GM21423 (cell line): ENCODE results near the gene ITGB1.

Source experiments
- ATAC-seq: cut with Tn5 transposase; IDR thresholded peaks from one replicate; pipeline ENCODE4 v1.9.1; 2021; ENCODE audit warnings: mild to moderate bottlenecking, moderate library complexity; ENCODE audit not compliant: unreplicated experiment

ITGB1 gene

DNA sequence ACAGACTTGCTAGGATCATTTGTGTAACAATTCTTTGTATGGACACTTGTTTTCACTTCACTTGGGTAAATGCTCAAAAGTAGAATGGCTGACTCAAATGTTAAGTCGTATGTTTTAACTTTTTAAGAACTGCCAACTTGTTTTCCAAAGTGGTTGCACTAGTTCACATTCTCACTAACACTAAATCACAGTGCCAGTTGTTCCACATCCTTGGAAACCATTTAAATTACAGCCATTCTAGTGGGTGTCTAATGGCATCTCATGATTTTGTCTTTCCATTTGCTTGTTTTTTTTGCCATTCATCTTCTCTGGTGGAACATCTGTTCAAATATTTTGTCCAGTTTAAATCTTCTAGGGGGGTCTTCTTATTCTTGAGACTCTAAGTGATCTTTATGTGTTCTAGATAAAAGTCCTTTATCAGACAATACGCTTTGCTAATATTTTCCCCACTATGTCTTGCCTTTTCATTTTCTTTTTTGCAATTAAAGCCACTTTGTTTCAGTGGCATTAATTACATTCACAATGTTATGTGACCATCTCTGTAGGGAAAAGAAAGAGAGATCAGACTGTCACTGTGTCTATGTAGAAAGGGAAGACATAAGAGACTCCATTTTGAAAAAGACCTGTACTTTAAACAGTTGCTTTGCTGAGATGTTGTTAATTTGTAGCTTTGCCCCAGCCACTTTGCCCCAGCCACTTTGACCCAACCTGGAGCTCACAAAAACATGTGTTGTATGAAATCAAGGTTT lies 63.9 kb downstream of the ITGB1 start:
- no peak for ATAC-seq

DNA sequence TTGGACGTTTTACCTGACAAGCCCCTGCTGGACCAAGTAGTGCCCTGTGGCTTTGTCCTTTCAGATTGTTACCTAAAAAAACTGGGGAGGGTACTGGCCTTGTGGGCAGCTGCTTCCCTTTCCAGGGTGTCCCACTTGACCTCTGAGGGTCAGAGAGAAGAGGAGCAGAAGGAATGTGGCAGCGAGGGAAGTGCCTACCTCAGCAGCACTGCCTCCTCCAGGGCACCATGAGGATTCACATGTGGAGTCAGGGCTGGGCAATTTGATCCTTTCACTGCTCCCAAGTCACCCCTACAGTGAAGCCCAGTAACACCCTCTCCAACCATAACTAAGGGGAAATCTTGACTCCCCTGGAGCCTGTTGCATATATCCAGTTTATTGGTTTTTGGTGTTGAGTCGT lies 64.6 kb downstream of the ITGB1 start:
- no peak for ATAC-seq

DNA sequence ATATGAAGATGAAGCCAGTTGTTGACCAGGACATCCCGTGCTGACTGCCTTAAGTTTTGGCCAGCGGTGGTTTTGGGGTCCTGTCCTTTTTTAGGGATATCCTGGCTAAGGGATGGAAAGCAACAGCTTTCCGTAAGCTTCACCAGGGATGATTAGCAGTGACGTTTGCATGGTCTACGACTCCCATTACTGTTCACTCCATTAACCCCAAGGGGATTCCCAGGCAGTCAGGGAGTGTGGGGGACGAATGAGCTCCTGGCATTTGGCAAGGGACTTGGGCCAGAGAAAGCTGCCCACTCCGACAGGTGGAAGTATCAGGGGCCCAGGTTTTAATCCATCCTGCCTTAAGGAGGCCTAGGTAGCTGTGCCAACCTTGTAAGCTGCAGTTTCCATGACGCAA lies 66.8 kb downstream of the ITGB1 start:
- ATAC-seq: no peak

DNA sequence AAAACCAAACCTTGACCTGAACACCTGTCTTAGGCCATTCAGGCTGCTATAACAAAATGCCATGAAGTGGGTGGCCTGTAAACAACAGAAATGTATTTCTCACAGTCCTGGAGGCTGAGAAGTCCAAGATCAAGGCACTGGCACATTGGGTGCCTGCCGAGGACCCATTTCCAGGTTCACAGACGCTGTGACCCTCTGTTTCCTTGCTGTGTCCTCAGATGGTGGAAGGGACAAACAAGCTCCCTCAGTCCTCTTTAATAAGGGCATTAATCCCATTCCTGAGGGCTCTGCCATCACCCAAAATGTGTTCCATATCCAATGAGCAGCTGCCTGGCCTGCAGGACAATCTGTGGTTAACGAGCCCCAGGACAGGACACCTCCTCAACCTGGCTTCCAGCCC lies 67.6 kb downstream of the ITGB1 start:
- no peak for ATAC-seq

DNA sequence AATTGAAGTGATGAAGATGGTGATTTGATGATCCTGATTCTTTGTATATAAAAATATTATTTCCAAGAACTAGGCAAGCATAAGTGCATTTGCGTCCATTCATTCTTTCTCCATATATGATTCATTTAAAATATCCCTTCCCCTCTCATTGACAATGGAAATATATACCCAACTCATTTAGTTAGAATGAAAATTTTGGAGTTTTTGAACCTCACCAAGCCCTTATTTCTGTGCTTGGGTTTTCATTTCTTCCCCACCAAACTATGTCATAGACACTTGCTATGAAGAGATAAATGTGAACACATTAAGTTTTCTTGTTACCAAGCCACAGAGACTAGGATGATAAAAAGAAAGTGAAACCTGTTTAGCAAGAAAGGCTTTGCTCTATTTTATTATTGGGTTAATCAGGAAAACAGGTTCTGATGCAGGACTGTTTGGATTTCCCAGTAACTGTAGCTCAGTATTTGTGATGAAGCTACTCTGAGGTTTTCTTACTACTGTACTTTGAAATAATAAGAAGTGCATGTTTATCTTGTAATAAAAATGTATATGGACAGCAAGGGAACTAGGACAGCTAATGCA lies 68.3 kb downstream of the ITGB1 start:
- no peak for ATAC-seq

DNA sequence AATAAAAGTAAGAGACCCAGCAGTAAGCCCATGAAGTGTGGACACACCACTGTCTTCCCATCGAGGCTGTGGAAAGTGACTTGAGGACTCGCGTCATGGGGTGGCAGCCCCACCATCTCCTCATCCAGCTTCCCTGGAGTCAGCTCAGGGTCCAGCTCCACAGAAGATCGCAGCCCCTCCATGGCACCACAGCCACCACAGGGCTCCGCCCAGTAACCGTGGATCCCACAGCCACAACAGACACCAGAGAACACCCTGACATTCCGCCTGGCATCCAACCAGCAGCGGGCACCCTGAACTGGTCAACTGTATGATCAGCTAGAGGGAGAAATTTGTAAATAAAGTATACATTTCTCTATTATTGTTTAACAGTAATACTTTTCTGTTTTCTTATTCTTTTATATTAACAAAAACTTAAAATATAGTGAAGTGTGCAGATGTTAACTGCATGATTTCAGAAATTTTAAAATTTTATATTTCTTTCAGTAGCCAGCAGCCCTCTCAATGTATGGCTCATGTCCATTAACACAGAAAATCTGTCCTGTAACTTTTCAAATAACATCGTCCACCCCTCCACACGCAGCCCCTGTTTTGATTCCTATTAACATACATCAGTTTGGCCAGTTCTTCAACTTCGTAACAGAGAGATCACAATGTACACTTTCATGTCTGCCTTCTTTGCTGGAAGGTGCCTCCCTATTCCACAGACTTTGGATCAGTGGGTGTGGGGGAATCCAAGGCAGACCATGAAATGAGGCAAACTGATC lies 69.7 kb downstream of the ITGB1 start:
- no peak for ATAC-seq

DNA sequence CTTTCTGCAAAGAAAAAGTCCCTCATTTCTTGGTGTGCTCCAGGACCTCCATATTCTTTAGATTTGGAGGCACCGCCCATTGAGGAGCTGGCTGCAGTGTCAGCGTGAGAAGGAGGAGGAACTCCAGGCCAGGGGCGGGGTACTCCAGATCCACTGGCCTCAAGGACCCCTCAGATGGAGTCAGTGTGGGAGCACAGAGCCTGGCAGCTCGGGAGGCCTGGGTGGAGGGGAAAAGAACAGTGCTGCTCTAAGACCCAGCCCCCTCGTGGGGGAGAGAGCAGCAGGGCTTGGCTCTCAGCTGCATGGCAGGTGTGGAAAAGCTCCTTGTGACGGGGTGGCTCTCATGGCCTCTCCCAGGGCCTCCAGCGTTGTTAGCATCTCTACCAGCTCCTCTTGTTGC lies 70.5 kb downstream of the ITGB1 start:
- ATAC-seq: no peak

DNA sequence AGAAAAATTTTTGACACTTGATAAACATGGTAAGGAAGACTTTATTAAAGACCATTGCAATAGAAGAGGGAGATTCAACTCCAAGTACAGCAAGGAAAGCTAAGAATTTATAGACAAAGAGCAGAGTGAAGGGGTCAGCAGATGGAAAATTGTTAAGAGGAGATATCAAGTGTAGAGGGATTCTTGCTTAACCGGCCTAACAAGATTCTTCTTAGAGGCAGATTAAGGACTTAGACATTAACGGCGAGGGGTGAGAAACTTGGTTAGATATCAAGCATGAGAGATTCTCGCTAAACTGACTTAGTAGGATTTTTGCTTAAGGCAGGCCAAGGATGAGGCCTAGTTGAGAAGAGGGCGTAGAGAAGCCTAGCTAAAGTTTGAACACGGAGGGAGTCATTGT lies 76.0 kb downstream of the ITGB1 start:
- no peak for ATAC-seq

DNA sequence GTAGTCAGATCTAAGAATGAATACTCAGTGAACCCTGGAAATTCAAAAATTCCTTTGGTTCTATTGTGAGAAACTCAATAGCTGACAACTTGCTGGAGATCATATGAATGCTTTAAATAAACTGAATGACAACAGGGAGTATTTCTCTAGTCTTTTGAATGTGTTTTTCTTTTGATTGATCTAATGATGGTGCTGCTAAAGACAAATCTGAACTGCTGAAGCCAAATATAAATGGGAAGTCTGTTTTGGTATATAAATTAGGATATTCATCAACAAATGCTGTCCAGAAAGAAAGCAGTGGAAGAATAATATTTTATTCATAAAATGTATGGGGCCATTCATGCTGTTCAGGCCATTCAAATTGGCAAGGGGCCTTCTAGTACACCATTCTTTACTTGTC lies 79.4 kb downstream of the ITGB1 start:
- no peak for ATAC-seq

DNA sequence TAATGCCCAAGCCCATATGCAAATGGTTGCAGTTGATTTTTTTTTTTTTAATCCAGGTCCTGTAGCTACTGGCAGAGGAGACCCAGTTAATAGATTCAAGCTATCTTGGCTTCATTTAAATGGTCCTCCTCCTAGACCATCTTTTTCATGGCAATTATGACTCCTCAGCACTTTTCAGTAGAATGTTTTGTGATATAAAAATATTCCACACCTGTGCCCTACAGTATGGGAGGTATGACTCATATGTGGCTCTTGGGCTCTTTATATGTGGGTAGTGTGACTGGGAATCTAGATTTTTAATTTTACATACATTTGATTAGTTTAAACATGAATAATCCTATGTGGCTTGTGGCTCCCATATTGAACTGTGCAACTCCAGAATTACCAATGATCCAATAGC lies 80.1 kb downstream of the ITGB1 start:
- ATAC-seq: no peak

DNA sequence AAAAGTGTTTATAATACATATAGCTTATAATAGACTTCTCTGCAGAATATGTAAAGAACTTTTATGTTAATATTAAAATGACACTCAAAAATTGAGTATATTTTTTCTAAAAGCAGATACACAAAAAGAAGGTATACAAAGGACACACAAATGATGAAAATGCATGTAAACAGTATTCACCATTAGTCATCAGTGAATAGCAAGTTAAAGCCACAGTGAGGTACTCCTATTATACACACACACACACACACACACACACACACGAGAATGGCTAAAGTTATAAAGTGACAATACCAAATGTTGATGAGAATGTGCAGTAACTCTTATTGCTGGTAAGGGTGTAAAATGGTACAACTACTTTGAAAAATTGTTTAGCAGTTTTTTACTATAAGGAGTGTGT lies 92.9 kb downstream of the ITGB1 start:
- ATAC-seq: no peak

DNA sequence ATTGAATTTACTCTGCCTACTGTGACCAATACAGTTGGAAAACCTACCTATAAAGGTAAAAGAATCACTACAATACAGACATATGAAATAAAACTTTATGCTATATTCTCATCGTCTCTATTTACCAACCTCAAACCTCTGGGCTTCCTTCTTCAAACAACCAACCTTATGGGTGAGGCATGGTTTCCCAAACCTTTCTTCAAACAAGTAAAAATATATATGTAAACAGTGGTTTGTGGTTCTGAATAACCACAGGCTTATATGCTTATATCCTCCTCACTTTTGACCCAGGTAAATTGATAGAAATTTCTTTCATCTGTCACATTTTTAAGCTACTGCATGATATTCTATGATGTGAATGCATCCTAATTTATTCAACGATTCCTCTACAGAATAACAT lies 103.6 kb downstream of the ITGB1 start:
- ATAC-seq: no peak

DNA sequence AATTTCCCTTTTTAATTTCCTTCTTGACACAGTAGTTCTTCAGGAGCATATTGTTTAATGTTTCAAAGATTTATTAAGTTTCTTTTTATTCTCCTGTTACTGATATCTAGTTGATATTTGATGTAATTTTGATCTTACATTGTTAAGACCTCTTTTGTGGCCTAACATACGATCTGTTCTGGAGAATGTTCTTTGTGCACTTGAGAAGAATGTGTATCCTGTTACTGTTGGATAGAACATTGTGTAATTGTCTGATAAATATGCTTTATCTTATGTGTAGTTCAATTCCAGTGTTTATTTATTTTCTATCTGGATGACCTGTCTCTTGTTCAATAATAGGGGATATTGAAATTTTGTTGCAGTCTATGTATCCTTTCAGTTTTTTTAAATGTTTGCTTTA lies 106.7 kb downstream of the ITGB1 start:
- ATAC-seq: no peak
